NT2/D1 (cell line): Measurements from ENCODE around the gene IGFBP5.
A peak's percentile ranks its signal among the peaks of the same experiment; 100 is the strongest.

ENCODE experiments used
- DNase-seq: peaks from one replicate; pipeline ENCODE4 v3.0.0-alpha.2; 2011; ENCODE audit warnings: low read depth, low spot score
- H3K27me3 ChIP-seq: 2 replicates; pipeline ENCODE4 v1.6.0; 2011; ENCODE audit warnings: mild to moderate bottlenecking; ENCODE audit not compliant: insufficient read length, insufficient read depth
- H3K36me3 ChIP-seq: 2 replicates; pipeline ENCODE4 v1.6.1; 2011; ENCODE audit warnings: mild to moderate bottlenecking, low read length, mixed read lengths; ENCODE audit not compliant: insufficient read depth, insufficient read length
- H3K4me1 ChIP-seq: 2 replicates; pipeline ENCODE4 v1.5.1; 2011; ENCODE audit not compliant: insufficient read depth, insufficient read length
- H3K4me3 ChIP-seq: 2 replicates; pipeline ENCODE4 v1.5.1; 2011; ENCODE audit warnings: low read depth; ENCODE audit not compliant: insufficient read length
- H3K9ac ChIP-seq: 2 replicates; pipeline ENCODE4 v1.6.0; 2011; ENCODE audit warnings: low read depth; ENCODE audit not compliant: insufficient read length
- H3K9me3 ChIP-seq: 2 replicates; pipeline ENCODE4 v1.5.1; 2011; ENCODE audit warnings: mild to moderate bottlenecking, low read length; ENCODE audit not compliant: insufficient read depth
- SUZ12 ChIP-seq: IDR thresholded peaks from 2 replicates; pipeline ENCODE4 v1.6.1; 2011; ENCODE audit not compliant: insufficient read length, insufficient read depth; ENCODE audit errors: extremely low read depth
- YY1 ChIP-seq: IDR thresholded peaks from 2 replicates; pipeline ENCODE4 v1.6.1; 2011; ENCODE audit not compliant: insufficient read length, insufficient read depth
- ZNF274 ChIP-seq: IDR thresholded peaks from 2 replicates; pipeline ENCODE4 v1.6.1; 2011; ENCODE audit warnings: mild to moderate bottlenecking, low read depth, low read length

Gene IGFBP5, protein sequence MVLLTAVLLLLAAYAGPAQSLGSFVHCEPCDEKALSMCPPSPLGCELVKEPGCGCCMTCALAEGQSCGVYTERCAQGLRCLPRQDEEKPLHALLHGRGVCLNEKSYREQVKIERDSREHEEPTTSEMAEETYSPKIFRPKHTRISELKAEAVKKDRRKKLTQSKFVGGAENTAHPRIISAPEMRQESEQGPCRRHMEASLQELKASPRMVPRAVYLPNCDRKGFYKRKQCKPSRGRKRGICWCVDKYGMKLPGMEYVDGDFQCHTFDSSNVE

DNA sequence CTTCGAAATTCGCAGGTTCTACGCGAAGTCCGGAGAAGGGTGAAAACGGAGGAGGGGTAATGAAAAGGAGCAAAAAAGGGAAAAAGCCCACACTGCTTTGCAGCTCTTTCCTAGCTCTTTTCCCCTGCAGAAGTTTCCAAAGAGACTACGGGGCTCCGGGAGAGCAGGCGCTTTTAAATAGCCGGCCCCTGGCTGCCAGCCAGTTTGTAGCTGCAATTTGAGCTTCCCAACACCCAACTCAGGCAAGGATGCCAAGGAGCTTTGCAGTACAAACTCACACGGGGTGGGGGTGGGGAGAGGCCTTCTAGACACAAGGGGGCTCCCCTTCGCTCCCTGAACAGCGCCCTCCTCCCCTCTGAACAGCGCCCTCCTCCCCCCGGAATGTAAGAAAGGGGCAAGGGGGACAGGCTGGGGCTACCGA, at the start of gene IGFBP5:
TSS of gene IGFBP5 (minus strand) at position 149 of the 421 bp plus-strand sequence. CDS start 774 bp downstream, outside the sequence.
- Histone ChIP-seq H3K27me3 (peaks cover 18% of the 10 kb centered on the region), H3K9ac (peak within 1 kb of the TSS; percentile 87), H3K4me3 (peak within 1 kb of the TSS; percentile 68), H3K9me3 (no peaks in the 10 kb centered on the region), H3K36me3 (no peaks in the 10 kb centered on the region), H3K4me1 (peaks cover 7% of the 10 kb centered on the region)
- TF ChIP-seq ZNF274, result no peak
- peak; percentile 76 for DNase-seq

DNA sequence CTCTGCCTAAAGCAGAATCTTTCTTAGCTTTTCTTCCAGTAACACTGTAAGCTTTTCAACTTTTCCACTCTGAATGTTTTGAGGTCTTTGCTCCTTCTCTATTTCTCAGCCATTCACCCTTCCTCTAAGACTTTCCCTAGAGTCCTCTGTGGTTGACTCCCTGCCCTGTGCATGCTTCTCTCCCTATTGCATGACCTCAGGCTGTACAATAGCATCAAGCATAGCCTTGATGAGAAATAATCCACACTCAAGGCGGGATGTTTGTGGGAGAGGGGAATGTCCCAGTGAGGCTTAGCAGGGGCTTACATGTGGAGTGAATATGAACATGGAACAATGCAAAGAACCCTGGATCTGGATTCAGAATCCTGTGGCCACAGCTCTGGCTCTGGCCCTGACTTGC, 48.4 kb upstream of the IGFBP5 start:
- Histone ChIP-seq H3K4me3 (no peak overlapping the region), H3K9ac (no peak overlapping the region), H3K9me3 (peaks cover 12% of the 10 kb centered on the region; the same call in 1 of the 2 replicates), H3K4me1 (no peaks in the 10 kb centered on the region), H3K27me3 (no peaks in the 10 kb centered on the region), H3K36me3 (no peaks in the 10 kb centered on the region)
- TF ChIP-seq SUZ12, result no peak
- TF ChIP-seq YY1, result no peak
- TF ChIP-seq ZNF274, result no peak
- no peak for DNase-seq

DNA sequence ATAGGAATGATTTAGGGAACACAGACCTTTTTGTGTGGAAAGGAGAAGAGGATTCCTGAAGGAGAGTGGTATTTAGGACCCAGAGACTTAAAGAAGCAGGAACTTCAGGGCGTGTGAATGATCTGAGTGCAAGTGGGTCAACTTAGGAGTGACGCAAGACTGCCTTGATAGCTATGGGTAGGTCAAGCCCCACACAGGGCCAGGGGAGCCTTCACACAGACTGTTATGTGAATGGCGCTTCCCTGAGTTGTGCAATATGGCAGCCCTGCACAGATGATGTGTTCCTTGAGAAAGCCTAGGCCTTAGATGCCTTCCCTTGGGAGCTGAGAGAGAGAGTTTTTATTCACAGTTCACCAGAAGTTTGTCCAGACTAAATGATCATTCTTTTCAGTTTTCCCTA, 47.1 kb upstream of the IGFBP5 start:
- Histone ChIP-seq H3K9ac (no peak overlapping the region), H3K36me3 (no peaks in the 10 kb centered on the region), H3K4me1 (no peaks in the 10 kb centered on the region), H3K9me3 (peaks cover 12% of the 10 kb centered on the region; the same call in 1 of the 2 replicates), H3K27me3 (no peaks in the 10 kb centered on the region), H3K4me3 (no peak overlapping the region)
- TF ChIP-seq SUZ12 (no peak), YY1 (no peak), ZNF274 (no peak)
- no peak for DNase-seq

DNA sequence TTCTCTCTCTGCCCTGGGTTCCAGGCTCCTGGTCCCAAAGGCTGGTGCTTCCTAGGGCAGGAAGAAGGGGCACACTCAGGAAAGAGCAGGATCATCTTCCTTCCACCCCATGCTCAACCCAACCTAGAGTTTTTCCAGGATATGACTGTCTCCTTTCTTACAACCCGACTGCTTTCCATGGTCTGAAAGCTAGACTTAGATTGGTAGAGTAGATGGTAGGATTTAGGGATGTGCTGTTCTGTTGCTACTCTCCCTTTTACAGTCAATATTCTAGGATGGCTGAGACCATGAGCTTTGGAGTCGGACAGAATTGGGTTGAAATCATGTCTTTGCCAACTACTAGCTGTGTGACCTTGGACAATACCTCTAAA, 45.9 kb upstream of the IGFBP5 start:
- Histone ChIP-seq H3K36me3 (no peaks in the 10 kb centered on the region), H3K4me3 (no peak overlapping the region), H3K27me3 (no peaks in the 10 kb centered on the region), H3K4me1 (no peaks in the 10 kb centered on the region), H3K9ac (no peak overlapping the region), H3K9me3 (peaks cover 5% of the 10 kb centered on the region; the same call in 1 of the 2 replicates)
- TF ChIP-seq ZNF274, result no peak
- TF ChIP-seq YY1, result no peak
- TF ChIP-seq SUZ12, result no peak
- no peak for DNase-seq

DNA sequence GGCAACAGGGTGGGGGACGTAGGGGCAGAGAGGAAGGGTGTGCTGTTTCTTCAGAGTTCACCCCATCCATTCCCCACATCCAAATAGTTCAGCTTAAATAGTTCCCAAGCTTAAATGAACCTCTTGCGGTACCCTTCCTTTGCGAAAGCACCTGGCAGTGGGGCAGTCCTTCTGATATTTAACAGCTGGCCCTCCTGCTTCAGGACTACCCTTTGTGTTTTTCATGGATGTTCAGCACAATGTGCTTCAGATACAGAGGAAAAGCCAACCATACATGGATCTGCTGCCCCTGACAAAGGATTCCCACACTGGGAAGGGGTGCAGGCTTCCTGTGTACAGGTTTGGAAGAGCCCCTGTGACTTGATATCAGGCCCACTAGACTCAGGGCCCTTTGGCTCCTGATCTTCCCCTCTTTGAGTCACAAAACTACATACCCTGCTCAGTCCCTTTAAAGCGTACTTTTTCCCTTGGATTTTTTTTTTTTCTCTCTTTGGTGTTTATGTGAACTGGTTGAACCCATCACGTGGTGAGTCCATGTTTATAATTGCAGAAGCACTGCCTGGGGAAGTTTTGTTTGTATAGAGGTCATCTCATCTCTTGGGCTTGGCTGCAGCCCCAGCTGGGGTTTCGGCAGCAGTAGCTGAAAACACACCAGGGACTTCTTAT, 45.3 kb upstream of the IGFBP5 start:
- DNase-seq, result no peak
- no peak overlapping the region for H3K4me3 ChIP-seq
- no peak overlapping the region for H3K9ac ChIP-seq
- H3K36me3 ChIP-seq, result no peaks in the 10 kb centered on the region
- no peaks in the 10 kb centered on the region for H3K4me1 ChIP-seq
- TF ChIP-seq SUZ12 (no peak), ZNF274 (no peak), YY1 (no peak)
- H3K9me3 ChIP-seq, result peaks cover under 1% of the 10 kb centered on the region; the same call in 1 of the 2 replicates
- H3K27me3 ChIP-seq, result no peaks in the 10 kb centered on the region

DNA sequence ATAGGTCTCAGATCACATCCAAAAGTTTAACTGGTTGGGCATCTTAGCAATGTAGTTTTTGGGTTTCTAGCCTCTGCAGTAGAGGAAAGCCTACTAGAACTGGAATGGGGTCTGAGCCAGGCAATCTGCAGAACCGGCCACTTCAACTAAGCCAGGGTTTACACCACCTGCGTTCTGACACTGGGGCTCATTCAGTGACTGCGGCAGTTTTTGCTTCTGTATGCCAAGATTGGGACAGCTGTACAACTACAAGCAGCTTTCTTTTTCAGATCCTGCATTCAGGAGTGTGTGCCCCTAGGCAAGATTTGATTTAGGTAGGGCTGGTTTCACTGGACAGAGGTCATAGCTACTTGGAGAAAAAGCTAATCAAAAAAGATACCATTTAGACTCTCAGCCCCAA, 43.7 kb upstream of the IGFBP5 start:
- no peak for DNase-seq
- Histone ChIP-seq H3K4me3 (no peak overlapping the region), H3K9me3 (no peaks in the 10 kb centered on the region), H3K4me1 (no peaks in the 10 kb centered on the region), H3K9ac (no peak overlapping the region), H3K36me3 (no peaks in the 10 kb centered on the region), H3K27me3 (no peaks in the 10 kb centered on the region)
- TF ChIP-seq ZNF274 (no peak), YY1 (no peak), SUZ12 (no peak)

DNA sequence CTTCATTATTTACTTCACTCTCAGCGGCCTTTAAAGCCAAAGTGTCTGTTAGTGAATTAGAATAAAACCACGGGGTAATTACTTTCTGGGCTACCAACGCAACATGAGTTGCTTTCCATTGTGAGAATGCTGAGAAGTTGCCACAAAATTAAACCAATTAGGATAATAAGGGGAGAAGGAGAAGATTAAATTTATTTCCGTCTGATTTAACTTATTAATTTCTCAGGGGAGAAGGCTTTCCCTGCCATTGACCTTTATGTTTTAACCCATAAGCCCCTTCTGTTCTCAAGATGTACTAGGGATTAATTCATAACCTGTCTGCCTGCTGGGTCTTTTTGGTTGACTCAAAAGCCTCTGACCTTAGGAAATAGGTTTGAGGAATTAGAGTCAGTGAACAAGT, 42.3 kb upstream of the IGFBP5 start:
- no peaks in the 10 kb centered on the region for H3K9me3 ChIP-seq
- no peak for DNase-seq

More for the DNA sequence above, 42.3 kb upstream of the IGFBP5 start:
- Histone ChIP-seq H3K27me3 (no peaks in the 10 kb centered on the region), H3K4me1 (no peaks in the 10 kb centered on the region), H3K36me3 (no peaks in the 10 kb centered on the region), H3K4me3 (no peak overlapping the region), H3K9ac (no peak overlapping the region)
- TF ChIP-seq SUZ12 (no peak), YY1 (no peak), ZNF274 (no peak)
